Panc1 (cell line): Measurements from ENCODE around the gene SMAD3. TPM values are rescaled to one million over a fixed set of nuclear protein-coding genes. Genes with fewer than 3 reads are reported as not detected.

ENCODE experiments used
- ATAC-seq: fragments of 200-7000 bp; cut with Tn5 transposase; 2 replicates; pipeline ENCODE4 v1.9.1; 2020; ENCODE audit warnings: mild to moderate bottlenecking, moderate library complexity
- BruUV-seq: library from RNA; stranded (reverse); fragments of 400-500 nt; replicated peaks from 2 replicates; lab custom pipeline; 2021; lab: Mats Ljungman, UMichigan
- CTCF ChIA-PET: fragments of 300-600 bp; sonication (Branson Sonifier 250); formaldehyde crosslinking; loops from one replicate; lab custom pipeline; 2022; ENCODE audit warnings: antibody characterized with exemption; lab: Charles Lee
- POLR2A ChIA-PET: fragments of 300-600 bp; sonication (Branson Sonifier 250); formaldehyde crosslinking; loops from one replicate; lab custom pipeline; 2022; ENCODE audit warnings: antibody characterized with exemption; lab: Charles Lee
- DNase-seq: peaks from one replicate; pipeline ENCODE4 v3.0.0-alpha.2; 2010; ENCODE audit warnings: low read depth, low spot score
- H3K27ac ChIP-seq: 2 replicates; pipeline ENCODE4 v1.5.1; 2011; ENCODE audit warnings: mild to moderate bottlenecking, low read length, inconsistent platforms
- H3K27me3 ChIP-seq: fragments of 200-500 bp; sonication (Bioruptor generic); 2 replicates; pipeline ENCODE4 v1.6.0; 2014; ENCODE audit warnings: low read length, inconsistent platforms; ENCODE audit not compliant: control insufficient read depth, insufficient read depth
- H3K36me3 ChIP-seq: fragments of 200-500 bp; sonication (Bioruptor generic); 2 replicates; pipeline ENCODE4 v1.5.1; 2014; ENCODE audit warnings: inconsistent platforms, mild to moderate bottlenecking, low read length, moderate library complexity; ENCODE audit not compliant: control insufficient read depth, insufficient read depth
- H3K4me1 ChIP-seq: 2 replicates; pipeline ENCODE4 v1.5.1; 2011; ENCODE audit warnings: inconsistent platforms, mild to moderate bottlenecking, low read length, moderate library complexity; ENCODE audit not compliant: control insufficient read depth, insufficient read depth
- H3K4me3 ChIP-seq, 2 experiments: 2 replicates each; pipeline ENCODE4 v1.5.1; 2011 to 2012; ENCODE audit warnings: low read depth in 2 of 2, low read length in 2 of 2, mild to moderate bottlenecking in 2 of 2, inconsistent platforms in 1 of 2, moderate library complexity in 1 of 2
- H3K9me3 ChIP-seq: fragments of 200-500 bp; sonication (Bioruptor generic); 2 replicates; pipeline ENCODE4 v1.5.1; 2014; ENCODE audit warnings: low read depth, mild to moderate bottlenecking, inconsistent platforms, low read length, moderate library complexity; ENCODE audit not compliant: control insufficient read depth, insufficient read depth
- POLR2AphosphoS5 ChIP-seq: IDR thresholded peaks from 2 replicates; pipeline ENCODE4 v1.6.1; 2012; ENCODE audit warnings: mild to moderate bottlenecking, low read depth, low read length, moderate library complexity
- SIN3A ChIP-seq: IDR thresholded peaks from 2 replicates; pipeline ENCODE4 v1.6.1; 2012; ENCODE audit warnings: low read depth, mild to moderate bottlenecking, low read length, moderate library complexity, borderline replicate concordance; ENCODE audit not compliant: insufficient read depth
- TCF7L2 ChIP-seq: IDR thresholded peaks from 2 replicates; pipeline ENCODE4 v1.6.1; 2011; ENCODE audit warnings: mild to moderate bottlenecking, low read depth, low read length, inconsistent platforms
- in situ Hi-C: cut with HindIII; loops from 2 replicates; pipeline ENCODE4 v1.10.0; 2016; ENCODE audit warnings: low sequenced_read_pairs, low pct_unique_long_range_greater_than_20kb
- intact Hi-C: fragments of 100-400 bp; cut with micrococcal nuclease; formaldehyde crosslinking; loops from one replicate; pipeline ENCODE4 v1.10.0; 2022; ENCODE audit not compliant: unreplicated experiment
- total RNA-seq: library from RNA; stranded (reverse); gene quantifications from one replicate; pipeline ENCODE4 v1.2.1, GENCODE V29; 2021; ENCODE audit not compliant: unreplicated experiment
- TF ChIP-seq, protein P1 (sequence below): fragments of 450-650 bp; IDR thresholded peaks from 2 replicates; pipeline ENCODE4 v1.5.1; 2017; ENCODE audit warnings: mild to moderate bottlenecking
- TF ChIP-seq, protein P2 (sequence below), 2 experiments: IDR thresholded peaks; 2 replicates each; pipeline ENCODE4 v1.6.1; 2011 to 2012; ENCODE audit warnings: low read depth in 2 of 2, control low read depth in 1 of 2, low read length in 1 of 2, mild to moderate bottlenecking in 1 of 2, moderate library complexity in 1 of 2; ENCODE audit not compliant: insufficient read depth in 1 of 2

SMAD3 gene
- total RNA-seq, 1 experiment from 2014 or later: 394 TPM

DNA sequence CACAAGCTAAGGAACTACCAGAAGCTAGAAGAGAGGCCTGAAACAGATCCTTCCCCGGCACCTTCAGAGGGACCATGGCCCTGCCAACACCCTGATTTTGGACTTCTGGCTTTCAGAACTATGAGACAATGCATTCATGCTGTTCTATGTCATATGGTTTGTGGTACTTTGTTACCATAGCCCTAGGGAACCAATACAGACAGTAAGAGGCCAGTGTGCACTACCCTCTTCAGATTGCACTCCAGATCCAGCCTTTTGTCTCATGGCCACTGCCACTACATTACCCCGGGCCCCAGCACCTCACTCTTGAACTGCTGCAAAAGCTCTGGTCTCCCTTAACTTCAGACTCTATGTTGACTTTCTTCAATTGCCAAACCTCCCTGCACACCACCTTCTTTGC lies 165.1 kb downstream of the SMAD3 start:
- H3K36me3 ChIP-seq: peaks cover 32% of the 10 kb centered on the region
- no peaks in the 10 kb centered on the region for H3K4me1 ChIP-seq
- peak; percentile 68 for ATAC-seq
- no peak overlapping the region for H3K4me3 ChIP-seq
- ChIA-PET POLR2A (no interaction called here), CTCF (no interaction called here)
- in situ Hi-C loops: no loop called here
- no TSS peak for BruUV-seq
- intact Hi-C loops: no loop called here
- H3K27me3 ChIP-seq: no peaks in the 10 kb centered on the region
- no peaks in the 10 kb centered on the region for H3K9me3 ChIP-seq
- TF ChIP-seq POLR2AphosphoS5: no peak
- TF ChIP-seq, protein P1, sequence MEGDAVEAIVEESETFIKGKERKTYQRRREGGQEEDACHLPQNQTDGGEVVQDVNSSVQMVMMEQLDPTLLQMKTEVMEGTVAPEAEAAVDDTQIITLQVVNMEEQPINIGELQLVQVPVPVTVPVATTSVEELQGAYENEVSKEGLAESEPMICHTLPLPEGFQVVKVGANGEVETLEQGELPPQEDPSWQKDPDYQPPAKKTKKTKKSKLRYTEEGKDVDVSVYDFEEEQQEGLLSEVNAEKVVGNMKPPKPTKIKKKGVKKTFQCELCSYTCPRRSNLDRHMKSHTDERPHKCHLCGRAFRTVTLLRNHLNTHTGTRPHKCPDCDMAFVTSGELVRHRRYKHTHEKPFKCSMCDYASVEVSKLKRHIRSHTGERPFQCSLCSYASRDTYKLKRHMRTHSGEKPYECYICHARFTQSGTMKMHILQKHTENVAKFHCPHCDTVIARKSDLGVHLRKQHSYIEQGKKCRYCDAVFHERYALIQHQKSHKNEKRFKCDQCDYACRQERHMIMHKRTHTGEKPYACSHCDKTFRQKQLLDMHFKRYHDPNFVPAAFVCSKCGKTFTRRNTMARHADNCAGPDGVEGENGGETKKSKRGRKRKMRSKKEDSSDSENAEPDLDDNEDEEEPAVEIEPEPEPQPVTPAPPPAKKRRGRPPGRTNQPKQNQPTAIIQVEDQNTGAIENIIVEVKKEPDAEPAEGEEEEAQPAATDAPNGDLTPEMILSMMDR: no peak
- TF ChIP-seq, protein P2, sequence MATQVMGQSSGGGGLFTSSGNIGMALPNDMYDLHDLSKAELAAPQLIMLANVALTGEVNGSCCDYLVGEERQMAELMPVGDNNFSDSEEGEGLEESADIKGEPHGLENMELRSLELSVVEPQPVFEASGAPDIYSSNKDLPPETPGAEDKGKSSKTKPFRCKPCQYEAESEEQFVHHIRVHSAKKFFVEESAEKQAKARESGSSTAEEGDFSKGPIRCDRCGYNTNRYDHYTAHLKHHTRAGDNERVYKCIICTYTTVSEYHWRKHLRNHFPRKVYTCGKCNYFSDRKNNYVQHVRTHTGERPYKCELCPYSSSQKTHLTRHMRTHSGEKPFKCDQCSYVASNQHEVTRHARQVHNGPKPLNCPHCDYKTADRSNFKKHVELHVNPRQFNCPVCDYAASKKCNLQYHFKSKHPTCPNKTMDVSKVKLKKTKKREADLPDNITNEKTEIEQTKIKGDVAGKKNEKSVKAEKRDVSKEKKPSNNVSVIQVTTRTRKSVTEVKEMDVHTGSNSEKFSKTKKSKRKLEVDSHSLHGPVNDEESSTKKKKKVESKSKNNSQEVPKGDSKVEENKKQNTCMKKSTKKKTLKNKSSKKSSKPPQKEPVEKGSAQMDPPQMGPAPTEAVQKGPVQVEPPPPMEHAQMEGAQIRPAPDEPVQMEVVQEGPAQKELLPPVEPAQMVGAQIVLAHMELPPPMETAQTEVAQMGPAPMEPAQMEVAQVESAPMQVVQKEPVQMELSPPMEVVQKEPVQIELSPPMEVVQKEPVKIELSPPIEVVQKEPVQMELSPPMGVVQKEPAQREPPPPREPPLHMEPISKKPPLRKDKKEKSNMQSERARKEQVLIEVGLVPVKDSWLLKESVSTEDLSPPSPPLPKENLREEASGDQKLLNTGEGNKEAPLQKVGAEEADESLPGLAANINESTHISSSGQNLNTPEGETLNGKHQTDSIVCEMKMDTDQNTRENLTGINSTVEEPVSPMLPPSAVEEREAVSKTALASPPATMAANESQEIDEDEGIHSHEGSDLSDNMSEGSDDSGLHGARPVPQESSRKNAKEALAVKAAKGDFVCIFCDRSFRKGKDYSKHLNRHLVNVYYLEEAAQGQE (IDR thresholded peaks at IDR 0.05; ENCODE audit: insufficient read depth in 1 of 2, low read depth in 2 of 2, low read length in 1 of 2): no peak
- TF ChIP-seq TCF7L2: no peak
- no peak for TF ChIP-seq SIN3A
- no peak overlapping the region for H3K27ac ChIP-seq
- DNase-seq: no peak

DNA sequence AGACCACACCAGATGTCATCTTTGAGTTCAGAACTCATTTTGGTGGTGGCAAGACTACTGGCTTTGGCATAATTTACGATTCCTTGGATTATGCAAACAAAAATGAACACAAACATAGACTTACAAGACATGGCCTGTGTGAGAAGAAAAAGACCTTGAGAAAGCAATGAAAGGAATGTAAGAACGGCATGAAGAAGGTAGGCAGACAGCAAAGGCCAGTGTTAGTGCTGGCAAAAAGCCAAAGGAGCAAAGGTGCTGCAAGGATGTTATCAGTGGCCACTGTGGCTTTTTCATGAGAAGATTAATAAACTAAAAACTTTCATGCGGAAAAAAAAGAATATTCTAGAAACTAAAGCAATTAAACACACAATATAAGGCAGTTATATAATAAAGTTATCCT lies 167.2 kb downstream of the SMAD3 start:
- no peak overlapping the region for H3K27ac ChIP-seq
- ATAC-seq (no peak), DNase-seq (no peak)
- BruUV-seq: no TSS peak
- H3K4me1 ChIP-seq: no peaks in the 10 kb centered on the region
- in situ Hi-C loops: no loop called here
- no peaks in the 10 kb centered on the region for H3K27me3 ChIP-seq
- intact Hi-C loops: no loop called here
- POLR2A ChIA-PET: interaction anchor here (0.7 kb wide), 1 partner anchor 89 kb away, joined by 10 read pairs; no protein-coding TSS in a partner anchor
- CTCF ChIA-PET: no interaction called here
- H3K9me3 ChIP-seq: no peaks in the 10 kb centered on the region
- TF ChIP-seq, protein P2 (IDR thresholded peaks at IDR 0.05; ENCODE audit: insufficient read depth in 1 of 2, low read depth in 2 of 2, low read length in 1 of 2): no peak
- TF ChIP-seq SIN3A (no peak), POLR2AphosphoS5 (no peak), TCF7L2 (no peak)
- TF ChIP-seq, protein P1: no peak
- peaks cover 28% of the 10 kb centered on the region for H3K36me3 ChIP-seq
- no peak overlapping the region for H3K4me3 ChIP-seq
